Left ventricle myocardium inferior (tissue), 1 donor: Measurements from ENCODE around the gene TIMP3. TPM values are rescaled to one million over a fixed set of nuclear protein-coding genes. Genes with fewer than 3 reads are reported as not detected.

Experiments
- DNase-seq: peaks from one replicate; pipeline ENCODE4 v3.0.0-alpha.2; 2020
- H3K27ac ChIP-seq: fragments of 200-600 bp; replicated peaks from 2 replicates; pipeline ENCODE4 v1.8.0; 2021
- H3K27me3 ChIP-seq: fragments of 200-600 bp; 2 replicates; pipeline ENCODE4 v1.8.0; 2021; ENCODE audit warnings: low read depth
- H3K36me3 ChIP-seq: fragments of 200-600 bp; 2 replicates; pipeline ENCODE4 v1.8.0; 2021
- H3K4me1 ChIP-seq: fragments of 200-600 bp; 2 replicates; pipeline ENCODE4 v1.8.0; 2021
- H3K4me3 ChIP-seq: fragments of 200-600 bp; 2 replicates; pipeline ENCODE4 v1.8.0; 2021; ENCODE audit warnings: mild to moderate bottlenecking, moderate library complexity
- H3K9me3 ChIP-seq: fragments of 200-600 bp; replicated peaks from 2 replicates; pipeline ENCODE4 v1.8.0; 2021
- CTCF ChIP-seq: fragments of 200-600 bp; IDR thresholded peaks from 2 replicates; pipeline ENCODE4 v1.8.0; 2021; ENCODE audit warnings: antibody characterized with exemption, mild to moderate bottlenecking, borderline replicate concordance
- intact Hi-C: fragments of 100-400 bp; cut with micrococcal nuclease; formaldehyde crosslinking; loops from one replicate; pipeline ENCODE4 v1.11.0; 2022
- total RNA-seq: library from RNA; stranded (reverse); fragmentation: NEBNext Ultra II Directional; extraction: Animal tissue kit (Norgen Biotek cat#: 25700); gene quantifications from one replicate; pipeline ENCODE4 v1.2.1, GENCODE V29; 2021
- donor health status: DM: no; HTN: yes; CAD: no; lungs with severe emphysema.

Gene TIMP3
- total RNA-seq, 1 donor from 2014 or later = 250 TPM

DNA sequence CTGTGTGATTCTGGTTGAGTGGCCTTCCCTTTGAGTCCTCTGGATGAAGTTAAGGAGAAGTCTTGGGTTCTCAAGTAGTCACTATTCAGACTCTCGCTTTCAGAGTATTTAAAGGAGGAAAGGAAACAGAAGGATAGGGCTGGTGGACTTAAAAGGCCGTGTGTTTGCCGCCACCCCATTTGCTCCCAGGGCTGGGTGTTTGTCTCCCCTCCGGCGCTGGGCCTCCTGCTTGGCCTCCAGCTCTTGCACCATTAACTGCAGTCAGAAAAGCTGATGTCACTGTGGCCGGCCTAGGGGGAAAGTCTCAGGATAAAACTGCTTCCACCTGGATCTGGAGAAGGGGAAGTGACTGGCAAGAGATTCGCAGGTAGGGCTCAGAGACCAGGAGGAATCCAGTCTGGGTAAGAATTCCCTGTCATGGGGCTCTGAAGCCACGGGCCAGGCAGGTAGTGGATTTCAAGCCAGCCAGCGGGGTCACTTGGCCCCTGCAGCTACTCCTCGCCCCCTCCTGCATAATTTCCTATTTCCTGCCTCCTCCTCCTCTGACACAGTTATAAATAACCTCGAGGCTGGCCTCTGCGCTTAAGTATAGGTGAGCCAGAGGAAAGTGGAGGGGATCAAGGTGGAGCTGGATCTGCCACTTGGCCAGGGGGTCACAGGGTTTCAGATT lies 17.1 kb downstream of the TIMP3 start:
- TF ChIP-seq CTCF = no peak
- Histone ChIP-seq H3K27me3 (no peaks in the 10 kb centered on the region), H3K36me3 (peaks cover 43% of the 10 kb centered on the region), H3K4me3 (peak overlapping the region; percentile 37), H3K9me3 (no peaks in the 10 kb centered on the region), H3K27ac (peak overlapping the region; percentile 78), H3K4me1 (peaks cover 98% of the 10 kb centered on the region)
- DNase-seq = no peak
- intact Hi-C loops = no loop called here

DNA sequence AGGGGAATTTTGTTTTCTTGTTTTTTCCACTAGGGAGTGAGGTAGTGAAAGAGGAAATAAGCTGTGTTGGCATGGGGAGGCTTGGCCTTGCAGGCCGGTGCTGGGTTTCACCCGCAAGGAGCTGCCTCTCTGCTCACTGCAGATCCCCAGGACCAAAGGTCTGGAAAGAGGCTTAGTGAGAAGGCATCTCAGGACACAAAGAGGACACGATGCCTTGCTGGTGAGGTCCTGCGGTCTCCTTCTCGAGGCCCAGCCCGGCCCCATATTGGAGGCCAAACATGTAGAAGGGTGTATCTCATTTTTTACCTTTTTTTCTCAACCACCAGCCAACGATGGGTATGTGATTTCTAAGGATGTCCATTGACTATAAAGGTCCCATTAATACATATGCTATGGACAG lies 17.6 kb downstream of the TIMP3 start:
- Histone ChIP-seq H3K4me1 (peaks cover 98% of the 10 kb centered on the region), H3K36me3 (peaks cover 48% of the 10 kb centered on the region), H3K27ac (peak overlapping the region; percentile 78), H3K27me3 (no peaks in the 10 kb centered on the region), H3K4me3 (peak overlapping the region; percentile 37), H3K9me3 (no peaks in the 10 kb centered on the region)
- DNase-seq = no peak
- no peak for TF ChIP-seq CTCF
- intact Hi-C loops = no loop called here

DNA sequence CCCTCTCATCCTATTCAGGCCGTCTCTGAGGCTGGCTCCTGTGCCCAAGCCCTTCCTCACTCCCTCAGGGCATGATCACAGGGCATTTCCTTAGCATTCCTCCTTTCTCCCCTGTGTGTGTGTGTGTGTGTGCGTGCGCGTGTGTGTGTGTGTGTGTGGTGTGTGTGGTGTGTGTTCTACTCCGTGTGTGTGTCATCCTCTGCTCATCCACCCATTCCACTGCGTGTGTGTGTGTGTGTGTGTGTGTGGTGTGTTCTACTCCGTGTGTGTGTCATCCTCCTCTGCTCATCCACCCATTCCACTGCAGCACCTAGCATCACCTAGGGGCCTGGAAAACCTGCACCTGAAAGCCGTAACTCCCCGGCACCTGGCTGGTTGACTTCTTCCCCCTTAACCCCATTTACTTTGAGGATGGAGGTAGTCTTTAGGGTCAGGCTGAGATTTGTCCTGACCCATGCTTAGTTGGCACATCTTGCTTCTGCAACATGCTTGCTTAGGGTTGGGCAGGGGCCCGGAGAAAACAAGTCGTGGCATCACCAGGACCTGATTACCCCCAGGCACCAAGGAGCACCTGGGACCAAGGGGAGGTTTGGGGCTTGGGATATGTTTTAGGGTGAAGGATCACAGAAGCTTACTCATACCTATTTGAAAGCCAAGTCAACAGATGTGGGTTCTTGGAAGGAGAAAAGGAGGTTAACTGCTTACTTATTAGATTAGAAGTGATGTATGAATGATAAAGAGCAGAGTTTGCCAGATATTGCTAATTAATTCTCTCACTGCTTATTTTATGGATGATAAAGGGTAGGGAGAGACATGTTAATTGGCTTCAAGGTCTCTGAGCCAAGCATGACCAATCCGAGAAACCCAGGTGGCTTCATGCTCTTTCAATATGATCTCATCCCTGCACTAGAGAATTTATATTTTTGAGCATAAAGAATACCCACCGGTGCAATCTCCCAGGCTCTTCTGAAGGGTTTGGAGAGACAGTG lies 18.9 kb downstream of the TIMP3 start:
- no peaks in the 10 kb centered on the region for H3K9me3 ChIP-seq
- H3K36me3 ChIP-seq = peaks cover 49% of the 10 kb centered on the region
- intact Hi-C loops = no loop called here
- no peaks in the 10 kb centered on the region for H3K27me3 ChIP-seq
- peak overlapping the region; percentile 78 for H3K27ac ChIP-seq
- no peak for TF ChIP-seq CTCF
- peaks cover 98% of the 10 kb centered on the region for H3K4me1 ChIP-seq
- DNase-seq = no peak
- H3K4me3 ChIP-seq = no peak overlapping the region

GRCh38 chr22:32822179-32822877 lies 20.8 kb downstream of the TIMP3 start:
- Histone ChIP-seq H3K4me3 (no peak overlapping the region), H3K27ac (peak overlapping the region; percentile 86), H3K36me3 (peaks cover 39% of the 10 kb centered on the region), H3K4me1 (peaks cover 98% of the 10 kb centered on the region), H3K9me3 (no peaks in the 10 kb centered on the region), H3K27me3 (no peaks in the 10 kb centered on the region)
- no peak for DNase-seq
- TF ChIP-seq CTCF = no peak
- intact Hi-C loops = no loop called here

DNA sequence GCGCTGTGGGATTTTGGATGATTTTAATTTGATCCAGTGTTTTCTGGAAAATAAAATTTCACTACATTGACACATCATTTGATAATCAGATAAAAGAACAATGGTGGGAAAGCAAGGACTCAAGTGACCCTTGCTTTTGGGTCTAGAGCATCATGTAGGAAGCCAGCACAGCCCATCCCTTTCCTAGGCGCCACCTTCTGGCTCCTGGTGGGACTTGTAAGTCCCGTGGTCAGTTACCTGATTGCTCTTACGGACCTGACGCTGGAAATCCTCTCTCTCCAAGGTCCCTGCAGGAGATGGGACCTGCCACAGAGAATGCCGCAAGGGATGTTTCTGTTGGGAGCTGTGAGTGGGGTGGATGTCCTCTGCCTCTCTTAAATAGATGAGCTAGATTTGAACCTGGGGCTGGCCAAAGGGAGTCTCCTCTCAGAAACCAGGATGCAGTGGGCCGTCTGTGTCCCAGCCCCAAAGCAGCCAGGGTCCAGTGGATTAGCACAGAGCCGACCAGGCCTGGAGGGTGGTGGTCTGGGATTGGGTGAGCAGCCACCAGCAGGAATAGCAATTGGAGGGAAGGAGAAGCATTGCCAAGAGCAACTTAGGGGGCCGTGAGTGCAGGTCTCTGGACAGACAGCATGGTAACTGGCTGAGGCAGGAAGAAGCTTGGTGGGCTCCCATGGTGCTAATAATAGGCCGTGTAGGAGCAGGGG lies 21.7 kb downstream of the TIMP3 start:
- Histone ChIP-seq H3K36me3 (peaks cover 38% of the 10 kb centered on the region), H3K4me3 (peak overlapping the region; percentile 15), H3K4me1 (peaks cover 98% of the 10 kb centered on the region), H3K9me3 (no peaks in the 10 kb centered on the region), H3K27me3 (no peaks in the 10 kb centered on the region), H3K27ac (peak overlapping the region; percentile 86)
- DNase-seq = no peak
- intact Hi-C loops = no loop called here
- peak; percentile 55 for TF ChIP-seq CTCF
